Esophagus squamous epithelium (tissue), 4 donors: Measurements from ENCODE around the gene ZG16.

ENCODE experiments used
- CTCF ChIP-seq, 6 experiments: fragments of 450-650 bp in 4 of 6; fragments of 200-600 bp in 2 of 6; sonication (generic) in 2 of 6; IDR thresholded peaks; one replicate each; pipeline ENCODE4 v1.5.1; 2016 to 2019; ENCODE audit warnings: antibody characterized with exemption in 6 of 6, mild to moderate bottlenecking in 4 of 6, moderate library complexity in 4 of 6
- POLR2A ChIP-seq, 4 donors: fragments of 450-650 bp; IDR thresholded peaks; one replicate each; pipeline ENCODE4 v1.6.1; 2017; ENCODE audit warnings: antibody characterized with exemption in 4 of 4, mild to moderate bottlenecking in 4 of 4, moderate library complexity in 3 of 4

- TF ChIP-seq CTCF (IDR thresholded peaks at IDR 0.05) (no peak), POLR2A (IDR thresholded peaks at IDR 0.05) (no peak)
Observed at GRCh38 chr16:29810699-29811169, 32.7 kb downstream of the ZG16 start.
